GM23338 (cell line): ENCODE data around the gene ENTHD1. TPM values are rescaled to one million over a fixed set of nuclear protein-coding genes. Genes with fewer than 3 reads are reported as not detected.
"Not testable (repeated sequence)": the region's sequence is repeated elsewhere in the genome, so short reads cannot be mapped to it uniquely, and the experiment has no call there.

Experiments used
- ATAC-seq: fragments of 200-7000 bp; cut with Tn5 transposase; 3 replicates; pipeline ENCODE4 v1.9.1; 2020
- DNase-seq: peaks from one replicate; pipeline ENCODE4 v3.0.0-alpha.2; 2015; ENCODE audit warnings: low spot score
- H2AFZ ChIP-seq: fragments of 200-600 bp; sonication (generic); 2 replicates; pipeline ENCODE4 v1.8.0; 2016; ENCODE audit warnings: antibody characterized with exemption, mild to moderate bottlenecking, moderate library complexity
- H3F3A ChIP-seq: fragments of 200-600 bp; sonication (generic); replicated peaks from 2 replicates; pipeline ENCODE4 v1.8.0; 2017; ENCODE audit warnings: antibody characterized with exemption, mixed run types, low read depth
- H3K27ac ChIP-seq: fragments of 200-600 bp; sonication (generic); 2 replicates; pipeline ENCODE4 v1.6.1; 2016; ENCODE audit warnings: low read depth
- H3K27me3 ChIP-seq: fragments of 200-600 bp; sonication (generic); 2 replicates; pipeline ENCODE4 v1.8.0; 2016; ENCODE audit warnings: mild to moderate bottlenecking, mixed run types, moderate library complexity; ENCODE audit not compliant: insufficient read depth
- H3K36me3 ChIP-seq: fragments of 200-600 bp; sonication (generic); 2 replicates; pipeline ENCODE4 v1.8.0; 2016; ENCODE audit warnings: mild to moderate bottlenecking; ENCODE audit not compliant: insufficient read depth
- H3K4me1 ChIP-seq: fragments of 200-600 bp; sonication (generic); 2 replicates; pipeline ENCODE4 v1.8.0; 2016; ENCODE audit warnings: mild to moderate bottlenecking, moderate library complexity; ENCODE audit not compliant: insufficient read depth
- H3K4me2 ChIP-seq: fragments of 200-600 bp; sonication (generic); 2 replicates; pipeline ENCODE4 v1.7.1; 2017; ENCODE audit warnings: mixed run types
- H3K4me3 ChIP-seq: fragments of 200-600 bp; sonication (generic); 2 replicates; pipeline ENCODE4 v1.6.1; 2016; ENCODE audit warnings: mixed run types
- H3K79me2 ChIP-seq: fragments of 200-600 bp; sonication (generic); replicated peaks from 2 replicates; pipeline ENCODE4 v1.8.0; 2017; ENCODE audit warnings: mild to moderate bottlenecking; ENCODE audit not compliant: insufficient read depth
- H3K9me2 ChIP-seq: fragments of 200-600 bp; sonication (generic); 2 replicates; pipeline ENCODE4 v1.8.0; 2017; ENCODE audit not compliant: insufficient read depth
- H4K20me1 ChIP-seq: fragments of 200-600 bp; sonication (generic); replicated peaks from 2 replicates; pipeline ENCODE4 v1.8.0; 2017; ENCODE audit warnings: mild to moderate bottlenecking; ENCODE audit not compliant: insufficient read depth
- H3K27ac Mint-ChIP-seq: 2 replicates; pipeline ENCODE4 v1.8.0; 2020; ENCODE audit warnings: inconsistent platforms, mild to moderate bottlenecking, moderate library complexity, mixed read lengths
- H3K27me3 Mint-ChIP-seq: 3 replicates; pipeline ENCODE4 v1.8.0; 2022; ENCODE audit warnings: low read depth, mild to moderate bottlenecking, moderate library complexity, mixed read lengths, inconsistent platforms; ENCODE audit not compliant: insufficient read depth, poor library complexity
- H3K36me3 Mint-ChIP-seq: 3 replicates; pipeline ENCODE4 v1.8.0; 2021; ENCODE audit warnings: low read depth, mild to moderate bottlenecking, inconsistent platforms, moderate library complexity, mixed read lengths
- H3K4me1 Mint-ChIP-seq: 3 replicates; pipeline ENCODE4 v1.8.0; 2020; ENCODE audit warnings: mild to moderate bottlenecking, inconsistent platforms, mixed read lengths
- H3K4me3 Mint-ChIP-seq: 3 replicates; pipeline ENCODE4 v1.8.0; 2021; ENCODE audit warnings: moderate library complexity, mild to moderate bottlenecking, inconsistent platforms, mixed read lengths
- H3K9me3 Mint-ChIP-seq: 3 replicates; pipeline ENCODE4 v1.8.0; 2020; ENCODE audit warnings: moderate library complexity, mild to moderate bottlenecking, inconsistent platforms, mixed read lengths
- ETS1 ChIP-seq: IDR thresholded peaks from 2 replicates; pipeline ENCODE4 v1.6.1; 2016; ENCODE audit warnings: antibody characterized with exemption
- EZH2 ChIP-seq: fragments of 200-600 bp; sonication (generic); IDR thresholded peaks from one replicate; pipeline ENCODE4 v1.8.0; 2017; ENCODE audit warnings: antibody characterized with exemption, mild to moderate bottlenecking, low read depth; ENCODE audit not compliant: unreplicated experiment
- EZH2phosphoT487 ChIP-seq: fragments of 200-600 bp; sonication (generic); IDR thresholded peaks from one replicate; pipeline ENCODE4 v1.8.1; 2018; ENCODE audit warnings: antibody characterized with exemption; ENCODE audit not compliant: unreplicated experiment
- JUNB ChIP-seq: IDR thresholded peaks from one replicate; pipeline ENCODE4 v1.6.1; 2016; ENCODE audit warnings: antibody characterized with exemption; ENCODE audit not compliant: unreplicated experiment
- NANOG ChIP-seq: IDR thresholded peaks from 2 replicates; pipeline ENCODE4 v1.6.1; 2016; ENCODE audit warnings: antibody characterized with exemption, borderline replicate concordance
- POLR2AphosphoS5 ChIP-seq: IDR thresholded peaks from 2 replicates; pipeline ENCODE4 v1.6.1; 2016; ENCODE audit warnings: antibody characterized with exemption, low read depth
- STAT1 ChIP-seq: IDR thresholded peaks from one replicate; pipeline ENCODE4 v1.6.1; 2016; ENCODE audit warnings: antibody characterized with exemption; ENCODE audit not compliant: unreplicated experiment
- polyA plus RNA-seq: library from polyadenylated mRNA; unstranded; fragments of >200 nt; fragmentation: Nextera tagmentation; extraction: Ambion mirVana; gene quantifications from 2 replicates; pipeline ENCODE4 v1.2.1, GENCODE V29; 2016
- total RNA-seq: library from RNA; depleted of rRNA; stranded (reverse); fragments of >200 nt; shearing (Covaris generic); gene quantifications from 2 replicates; pipeline ENCODE4 v1.2.3, GENCODE V29; 2014

The ENTHD1 gene
- total and polyA plus RNA-seq, 2 experiments from 2014 or later: not detected

GRCh38 chr22:39880722-39881121 is 12.8 kb downstream of the ENTHD1 start (continued):
- no peak for TF ChIP-seq POLR2AphosphoS5

GRCh38 chr22:39877079-39877845 is 16.3 kb downstream of the ENTHD1 start:
- Histone ChIP-seq H3K27me3 (no peaks in the 10 kb centered on the region), H3K4me2 (no peak overlapping the region), H3F3A (no peaks in the 10 kb centered on the region), H3K4me3 (no peak overlapping the region), H3K27ac (no peak overlapping the region), H3K79me2 (no peaks in the 10 kb centered on the region), H3K4me1 (no peaks in the 10 kb centered on the region), H2AFZ (no peak overlapping the region; the same call in 1 of the 2 replicates), H3K9me2 (no peaks in the 10 kb centered on the region), H4K20me1 (no peaks in the 10 kb centered on the region), H3K36me3 (no peaks in the 10 kb centered on the region)
- H3K9me3 Mint-ChIP-seq: no peaks in the 10 kb centered on the region
- peaks cover 3% of the 10 kb centered on the region for H3K27me3 Mint-ChIP-seq
- no peaks in the 10 kb centered on the region for H3K36me3 Mint-ChIP-seq
- ATAC-seq: no peak
- H3K4me1 Mint-ChIP-seq: no peaks in the 10 kb centered on the region
- H3K4me3 Mint-ChIP-seq: no peak overlapping the region
- no peak for DNase-seq
- no peak overlapping the region for H3K27ac Mint-ChIP-seq
- TF ChIP-seq STAT1 (no peak), EZH2 (no peak), EZH2phosphoT487 (no peak), JUNB (no peak), ETS1 (no peak), NANOG (no peak)

GRCh38 chr22:39875176-39875885 is 18.2 kb downstream of the ENTHD1 start:
- H3K4me3 ChIP-seq, DNase-seq, H3K9me3 Mint-ChIP-seq, H3K4me3 Mint-ChIP-seq, H3F3A ChIP-seq, H3K4me1 ChIP-seq, H3K9me2 ChIP-seq, H3K27ac ChIP-seq, H4K20me1 ChIP-seq, H3K36me3 ChIP-seq, H3K36me3 Mint-ChIP-seq, H3K4me1 Mint-ChIP-seq, H3K4me2 ChIP-seq, H3K79me2 ChIP-seq, H3K27ac Mint-ChIP-seq, H3K27me3 ChIP-seq, H2AFZ ChIP-seq, H3K27me3 Mint-ChIP-seq: not testable (repeated sequence)
- ATAC-seq: peak; percentile 28; the same call in 2 of the 3 replicates
